D341Med (cell line): ENCODE results near the gene TMEFF2.
"Not testable (repeated sequence)": the region's sequence is repeated elsewhere in the genome, so short reads cannot be mapped to it uniquely, and the experiment has no call there.

ENCODE experiments used
- DNase-seq: peaks from one replicate; pipeline ENCODE4 v3.0.0; 2012; ENCODE audit warnings: low spot score

The TMEFF2 gene

GRCh38 chr2:192128655-192129054 is 66.1 kb downstream of the TMEFF2 start:
- DNase-seq: no peak

GRCh38 chr2:192127434-192127833 is 67.3 kb downstream of the TMEFF2 start:
- no peak for DNase-seq

DNA sequence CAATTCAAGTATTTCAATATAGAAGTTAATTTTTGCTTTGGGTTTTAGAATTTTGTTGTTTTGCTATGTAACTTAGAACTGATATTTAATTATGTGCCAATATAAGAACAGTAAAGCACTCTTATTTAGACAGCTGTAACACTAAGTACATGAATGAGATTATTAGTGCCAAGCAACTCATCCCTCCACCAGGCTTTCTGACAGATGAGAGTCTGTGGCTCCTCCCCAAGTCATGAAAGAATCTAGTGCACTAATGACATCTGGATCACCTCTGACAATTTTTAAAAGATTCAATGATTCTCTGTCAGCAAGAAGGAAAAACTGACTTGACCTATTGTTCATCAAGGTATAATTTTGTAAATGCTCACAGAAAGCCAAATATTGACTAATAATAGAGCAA is 67.8 kb downstream of the TMEFF2 start:
- DNase-seq: no peak

DNA sequence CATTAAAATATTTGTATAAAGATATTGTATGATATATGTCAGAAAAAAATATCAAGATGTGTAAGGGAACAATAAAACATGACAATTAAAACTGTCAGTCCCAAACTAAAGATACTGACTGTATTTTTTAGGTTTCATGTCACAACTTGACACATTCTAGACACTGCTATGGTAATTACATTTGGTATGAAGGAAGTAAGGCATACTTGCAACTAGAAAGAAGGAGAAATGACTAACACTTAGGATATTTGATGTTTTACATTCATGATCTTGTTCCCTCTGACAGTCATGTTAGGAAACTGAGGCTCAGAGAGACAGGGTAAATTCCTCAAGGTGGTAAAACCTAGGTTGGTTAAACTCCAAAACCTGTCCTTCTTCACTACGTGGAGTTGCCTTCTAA is 68.3 kb downstream of the TMEFF2 start:
- DNase-seq: no peak

GRCh38 chr2:192124571-192124970 is 70.2 kb downstream of the TMEFF2 start:
- no peak for DNase-seq

- no peak for DNase-seq
These were observed 70.9 kb downstream of the TMEFF2 start for GRCh38 chr2:192123847-192124246.

DNA sequence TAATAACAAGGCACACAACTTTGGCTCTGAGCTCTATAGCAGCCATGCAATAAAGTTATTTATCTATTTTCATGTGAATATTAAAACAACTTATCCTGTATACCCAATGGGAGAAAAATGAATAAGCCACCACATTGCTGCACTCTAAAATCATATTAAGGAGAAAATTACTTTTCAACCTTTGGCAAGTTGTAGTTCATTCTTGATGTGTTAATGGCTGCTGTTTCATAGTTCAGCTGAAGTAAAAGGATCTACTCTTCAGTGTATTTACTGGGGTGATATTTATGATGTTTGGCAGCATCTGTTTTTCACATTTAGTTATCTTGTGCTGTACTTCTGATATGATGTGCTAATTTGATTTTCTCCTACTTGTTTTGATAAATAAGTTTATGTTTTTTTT is 71.8 kb downstream of the TMEFF2 start:
- DNase-seq: no peak

DNA sequence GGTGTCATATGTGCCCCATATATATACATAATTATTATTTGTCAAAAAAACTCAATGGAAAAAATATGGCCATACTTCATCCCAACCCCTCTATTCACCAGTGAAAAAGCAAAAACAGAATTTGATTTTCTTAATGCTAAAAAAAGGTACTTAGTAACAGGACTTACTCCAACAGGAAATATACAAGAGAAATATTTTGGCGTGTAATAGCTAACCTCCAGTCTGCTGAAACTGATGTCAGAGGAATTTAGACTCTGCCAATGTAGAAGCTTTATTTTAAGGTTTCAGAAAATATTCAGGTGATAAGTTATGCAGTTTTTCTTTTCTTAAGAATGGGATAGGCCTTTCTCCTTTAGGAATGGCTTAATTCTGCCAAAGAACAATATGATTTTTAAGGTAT is 72.6 kb downstream of the TMEFF2 start:
- no peak for DNase-seq

- no peak for DNase-seq
These were observed 75.2 kb downstream of the TMEFF2 start for GRCh38 chr2:192119536-192119935.

DNA sequence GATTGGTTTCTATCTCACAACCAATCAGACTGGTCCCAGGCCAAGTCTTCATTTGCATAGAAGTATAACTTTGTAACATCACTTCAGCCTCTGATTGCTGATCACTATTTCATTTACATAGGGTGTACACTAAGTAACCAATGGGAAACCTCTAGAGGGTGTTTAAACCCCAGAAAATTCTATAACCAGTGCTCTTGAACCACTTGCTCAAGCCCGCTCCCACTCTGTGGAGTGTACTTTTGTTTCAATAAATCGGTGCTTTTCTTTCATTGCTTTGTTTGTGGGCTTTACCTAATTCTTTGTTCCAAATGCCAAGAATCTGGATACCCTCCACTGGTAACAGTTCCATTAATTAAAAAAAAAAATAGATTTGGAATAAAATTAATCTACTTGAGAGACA is 77.0 kb downstream of the TMEFF2 start:
- no peak for DNase-seq

DNA sequence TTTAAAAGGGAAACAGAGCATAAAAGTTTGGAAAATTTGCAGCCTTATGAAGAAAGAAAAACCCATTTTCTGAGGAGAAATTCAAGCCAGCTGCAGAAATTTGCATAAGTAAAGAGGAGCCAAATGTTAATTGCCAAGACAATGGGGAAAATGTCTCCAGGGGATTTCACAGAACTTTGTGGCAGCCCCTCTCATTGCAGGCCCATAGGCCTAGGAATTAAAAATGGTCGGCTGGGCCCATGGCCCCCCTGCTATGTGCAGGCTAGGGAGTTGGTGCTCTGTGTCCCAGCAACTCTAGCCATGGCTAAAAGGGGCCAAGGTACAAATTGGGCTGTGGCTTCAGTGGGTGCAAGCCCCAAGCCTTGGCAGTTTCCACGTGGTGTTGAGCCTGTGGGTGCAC is 83.2 kb downstream of the TMEFF2 start:
- DNase-seq: not testable (repeated sequence)

GRCh38 chr2:192099742-192100141 is 95.0 kb downstream of the TMEFF2 start:
- no peak for DNase-seq

DNA sequence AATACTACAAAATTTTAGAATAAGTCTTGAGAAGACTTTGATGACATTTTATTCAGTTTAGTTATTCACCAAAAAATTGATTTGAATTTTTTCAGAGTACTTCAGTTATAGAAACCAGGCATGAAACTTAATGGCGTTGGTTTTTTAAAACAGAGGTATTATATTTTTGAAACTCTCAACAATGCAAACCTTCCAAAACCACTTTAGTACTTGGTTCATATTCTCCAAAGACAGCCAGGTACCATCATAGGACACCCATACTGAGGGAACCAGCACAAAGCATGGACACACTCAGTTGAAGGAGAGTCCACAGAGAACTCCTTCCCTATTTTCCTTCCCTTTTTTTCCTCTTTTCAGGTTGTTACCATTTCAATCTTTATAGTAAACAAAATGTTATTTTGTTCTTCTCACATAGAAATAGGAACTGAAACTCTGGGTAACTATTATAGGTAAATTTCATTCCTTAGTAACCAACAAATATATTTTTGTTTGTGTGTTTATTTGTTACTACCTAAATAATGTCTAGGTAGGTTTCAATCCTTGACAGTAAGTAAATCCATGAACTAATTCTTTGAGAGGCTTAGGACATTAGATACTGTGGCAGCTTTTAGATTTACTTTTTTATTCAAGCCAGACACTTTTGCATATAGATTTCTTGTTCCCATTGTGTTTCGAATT is 95.8 kb downstream of the TMEFF2 start:
- DNase-seq: no peak

- DNase-seq: no peak
These were observed 103.3 kb downstream of the TMEFF2 start for GRCh38 chr2:192091476-192091875.

DNA sequence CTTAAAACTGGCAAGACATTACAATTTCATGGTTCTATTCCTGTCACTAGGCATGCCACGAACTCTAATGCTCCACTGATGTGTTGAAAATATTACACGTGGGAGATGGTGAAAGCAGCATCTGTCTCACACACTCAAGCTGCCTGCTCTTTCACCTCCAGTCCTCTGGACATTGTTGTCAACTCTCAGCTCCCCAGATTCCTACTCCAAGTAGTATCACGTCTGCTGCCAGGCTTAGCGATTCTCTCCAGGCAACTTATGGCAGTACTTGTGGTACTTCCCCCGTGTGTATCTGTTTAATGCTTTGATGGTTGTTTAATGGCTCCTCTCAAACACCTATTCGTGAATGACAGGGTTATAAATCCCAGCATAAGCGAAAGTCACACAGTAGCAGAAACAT is 103.8 kb downstream of the TMEFF2 start:
- DNase-seq: no peak

- no peak for DNase-seq
These were observed 107.3 kb downstream of the TMEFF2 start for GRCh38 chr2:192087398-192087958.

GRCh38 chr2:192082121-192082520 is 112.6 kb downstream of the TMEFF2 start:
- no peak for DNase-seq

- not testable (repeated sequence) for DNase-seq
These were observed 114.6 kb downstream of the TMEFF2 start for GRCh38 chr2:192080096-192080495.

GRCh38 chr2:192073878-192074277 is 120.9 kb downstream of the TMEFF2 start:
- no peak for DNase-seq

GRCh38 chr2:192072778-192073177 is 122.0 kb downstream of the TMEFF2 start:
- DNase-seq: no peak

DNA sequence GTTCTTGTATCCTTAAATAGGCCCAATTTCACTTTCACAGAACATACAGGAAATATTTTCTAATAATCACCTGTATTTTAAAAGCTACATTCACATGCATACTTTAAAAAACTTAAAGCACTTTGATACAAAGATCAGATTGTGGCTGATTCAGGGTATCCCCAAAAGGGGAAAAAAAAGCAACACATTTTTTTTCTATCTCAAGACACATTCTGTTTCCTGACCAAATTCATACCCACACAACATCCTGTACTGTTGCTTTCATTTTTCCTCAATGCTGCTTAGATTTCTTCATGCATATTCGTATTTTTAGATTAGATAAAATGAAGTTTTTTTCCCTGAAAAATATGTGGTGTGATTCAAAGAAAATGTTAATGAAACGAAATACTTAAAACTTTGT is 122.5 kb downstream of the TMEFF2 start:
- no peak for DNase-seq

DNA sequence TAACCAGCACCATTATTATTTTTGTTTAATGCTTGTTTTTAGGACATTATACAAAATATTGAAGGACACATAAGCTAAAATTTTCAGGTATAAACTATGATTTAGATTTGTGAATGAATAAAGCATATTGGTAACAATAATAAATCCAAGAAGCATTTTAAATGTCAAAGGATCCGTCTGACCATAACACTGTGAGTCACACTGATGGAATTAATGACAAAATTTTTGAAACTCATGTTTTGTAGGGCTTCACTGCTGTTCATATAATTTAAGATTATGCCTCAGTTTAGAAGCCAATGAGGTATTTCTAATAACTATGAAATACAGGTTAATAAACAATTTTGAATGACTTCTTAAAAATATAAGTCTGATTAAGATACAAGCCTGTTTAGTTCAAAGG is 124.6 kb downstream of the TMEFF2 start:
- no peak for DNase-seq

GRCh38 chr2:192069417-192069816 is 125.3 kb downstream of the TMEFF2 start:
- DNase-seq: no peak

DNA sequence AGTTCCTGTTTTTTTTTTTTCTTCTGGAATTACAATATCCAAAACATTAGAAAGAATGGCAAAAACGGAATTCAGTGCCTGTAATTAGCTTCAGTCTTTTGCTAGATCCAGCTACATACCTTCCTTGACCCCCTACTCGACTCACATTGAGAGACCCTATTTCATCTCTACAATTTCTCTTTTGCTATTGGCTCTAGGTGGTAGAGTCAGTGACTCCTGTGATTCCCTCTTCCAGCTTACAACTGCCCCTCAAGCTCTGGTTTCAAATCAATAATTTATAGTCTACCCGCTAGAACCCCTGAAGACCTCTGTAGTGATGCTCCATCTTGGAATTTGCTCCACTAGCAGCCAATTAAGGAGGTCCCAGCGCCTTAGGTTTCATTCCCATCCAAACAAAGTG is 125.8 kb downstream of the TMEFF2 start:
- no peak for DNase-seq
